ENCODE data around the gene ALPK1.
"Not testable (repeated sequence)": the region's sequence is repeated elsewhere in the genome, so short reads cannot be mapped to it uniquely, and the experiment has no call there.

The ALPK1 gene

DNA sequence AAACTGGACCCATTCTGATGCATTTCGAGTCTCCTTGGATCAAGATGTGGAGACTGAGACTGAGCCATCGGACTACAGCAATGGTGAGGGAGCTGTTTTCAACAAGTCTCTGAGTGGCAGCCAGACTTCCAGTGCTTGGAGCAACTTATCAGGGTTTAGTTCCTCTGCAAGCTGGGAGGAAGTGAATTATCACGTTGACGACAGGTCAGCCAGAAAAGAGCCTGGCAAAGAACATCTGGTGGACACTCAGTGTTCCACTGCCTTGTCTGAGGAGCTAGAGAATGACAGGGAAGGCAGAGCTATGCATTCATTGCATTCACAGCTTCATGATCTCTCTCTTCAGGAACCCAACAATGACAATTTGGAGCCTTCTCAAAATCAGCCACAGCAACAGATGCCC, 134.0 kb downstream of the ALPK1 start:
- Histone ChIP-seq H3K9me3 (replicated peaks in 1 of 2; ENCODE audit: control insufficient read depth in 2 of 2, insufficient read depth in 1 of 2, low read depth in 1 of 2, low read length in 2 of 2) (no peaks in the 10 kb centered on the region), H2BK5ac (ENCODE audit: low read length) (no peak overlapping the region), H3K9ac (ENCODE audit: low read depth, low read length, poor library complexity) (no peak overlapping the region), H2BK12ac (ENCODE audit: low read length) (no peak overlapping the region), H2AFZ (ENCODE audit: low read length) (no peak overlapping the region), H2BK15ac (ENCODE audit: low read length) (no peak overlapping the region), H3K14ac (ENCODE audit: low read length) (no peak overlapping the region), H3K79me1 (ENCODE audit: low read depth, low read length) (no peaks in the 10 kb centered on the region), H3K4ac (ENCODE audit: low read length) (no peak overlapping the region), H3K36me3 (replicated peaks in 1 of 2; ENCODE audit: control insufficient read depth in 2 of 2, insufficient read depth in 2 of 2, low read length in 2 of 2) (no peaks in the 10 kb centered on the region), H3K4me3 (ENCODE audit: low read length in 2 of 2) (no peak overlapping the region), H3K27ac (replicated peaks; ENCODE audit: low read length) (no peak overlapping the region), H3K4me1 (ENCODE audit: control insufficient read depth in 2 of 2, insufficient read depth in 1 of 2, low read depth in 1 of 2, low read length in 2 of 2) (no peaks in the 10 kb centered on the region), H4K91ac (ENCODE audit: low read depth, low read length, poor library complexity) (no peak overlapping the region), H2AK5ac (ENCODE audit: low read depth, low read length) (no peak overlapping the region), H3K23ac (ENCODE audit: low read depth, low read length, poor library complexity) (no peak overlapping the region), H3K4me2 (ENCODE audit: insufficient read depth, low read length, poor library complexity, severe bottlenecking) (no peak overlapping the region), H4K8ac (ENCODE audit: low read depth, low read length) (no peak overlapping the region), H3K18ac (ENCODE audit: low read length) (no peak overlapping the region), H2BK120ac (ENCODE audit: low read depth, low read length) (no peak overlapping the region), H3K27me3 (ENCODE audit: control insufficient read depth in 3 of 3, insufficient read depth in 3 of 3, low read depth in 1 of 3, low read length in 3 of 3) (no peaks in the 10 kb centered on the region)
- WGBS, 2 donors (ENCODE audit: extremely low coverage in 2 of 2, insufficient read length in 2 of 2, insufficient replicate concordance in 1 of 2), result no CpG with 5 or more reads among the region's 4 CpGs
- DNase-seq (ENCODE audit: low spot score), result no peak

DNA sequence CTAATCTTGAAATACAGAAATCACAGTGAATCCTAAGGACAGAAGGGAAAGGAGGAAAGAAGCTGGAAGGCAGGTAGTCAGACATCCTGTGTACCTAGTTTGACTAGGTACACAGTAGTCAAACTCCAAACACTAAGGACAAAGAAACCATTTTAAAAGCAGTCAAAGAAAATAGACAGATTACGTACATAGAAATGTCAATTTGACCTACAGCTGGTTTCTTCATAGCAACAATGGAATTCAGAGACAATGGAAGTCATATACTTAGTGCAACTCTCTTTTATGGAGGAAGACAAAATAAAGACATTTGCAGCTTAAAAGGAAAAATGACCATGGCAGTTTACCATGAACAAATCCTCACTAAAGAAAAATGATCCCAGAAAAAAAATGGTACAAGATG, 139.8 kb downstream of the ALPK1 start:
- WGBS, 2 donors (ENCODE audit: extremely low coverage in 2 of 2, insufficient read length in 2 of 2, insufficient replicate concordance in 1 of 2), result no CpG with 5 or more reads among the region's 1 CpG
- no peak overlapping the region for H2AK5ac ChIP-seq (ENCODE audit: low read depth, low read length)
- no peak for DNase-seq (ENCODE audit: low spot score)
- no peak overlapping the region for H4K91ac ChIP-seq (ENCODE audit: low read depth, low read length, poor library complexity)
- H3K27me3 ChIP-seq (ENCODE audit: control insufficient read depth in 3 of 3, insufficient read depth in 3 of 3, low read depth in 1 of 3, low read length in 3 of 3), result no peaks in the 10 kb centered on the region
- H2BK15ac ChIP-seq (ENCODE audit: low read length), result no peak overlapping the region
- no peak overlapping the region for H3K4me2 ChIP-seq (ENCODE audit: insufficient read depth, low read length, poor library complexity, severe bottlenecking)
- no peak overlapping the region for H3K4me3 ChIP-seq (ENCODE audit: low read length in 2 of 2)
- no peaks in the 10 kb centered on the region for H3K9me3 ChIP-seq (replicated peaks in 1 of 2; ENCODE audit: control insufficient read depth in 2 of 2, insufficient read depth in 1 of 2, low read depth in 1 of 2, low read length in 2 of 2)
- no peak overlapping the region for H3K27ac ChIP-seq (replicated peaks; ENCODE audit: low read length)
- H3K18ac ChIP-seq (ENCODE audit: low read length), result no peak overlapping the region
- no peak overlapping the region for H4K8ac ChIP-seq (ENCODE audit: low read depth, low read length)
- no peak overlapping the region for H2AFZ ChIP-seq (ENCODE audit: low read length)
- no peaks in the 10 kb centered on the region for H3K79me1 ChIP-seq (ENCODE audit: low read depth, low read length)
- no peak overlapping the region for H2BK5ac ChIP-seq (ENCODE audit: low read length)
- no peak overlapping the region for H3K4ac ChIP-seq (ENCODE audit: low read length)
- H2BK120ac ChIP-seq (ENCODE audit: low read depth, low read length), result no peak overlapping the region
- no peak overlapping the region for H3K9ac ChIP-seq (ENCODE audit: low read depth, low read length, poor library complexity)
- H3K23ac ChIP-seq (ENCODE audit: low read depth, low read length, poor library complexity), result no peak overlapping the region
- no peaks in the 10 kb centered on the region for H3K4me1 ChIP-seq (ENCODE audit: control insufficient read depth in 2 of 2, insufficient read depth in 1 of 2, low read depth in 1 of 2, low read length in 2 of 2)
- no peaks in the 10 kb centered on the region for H3K36me3 ChIP-seq (replicated peaks in 1 of 2; ENCODE audit: control insufficient read depth in 2 of 2, insufficient read depth in 2 of 2, low read length in 2 of 2)
- H3K14ac ChIP-seq (ENCODE audit: low read length), result no peak overlapping the region
- no peak overlapping the region for H2BK12ac ChIP-seq (ENCODE audit: low read length)

DNA sequence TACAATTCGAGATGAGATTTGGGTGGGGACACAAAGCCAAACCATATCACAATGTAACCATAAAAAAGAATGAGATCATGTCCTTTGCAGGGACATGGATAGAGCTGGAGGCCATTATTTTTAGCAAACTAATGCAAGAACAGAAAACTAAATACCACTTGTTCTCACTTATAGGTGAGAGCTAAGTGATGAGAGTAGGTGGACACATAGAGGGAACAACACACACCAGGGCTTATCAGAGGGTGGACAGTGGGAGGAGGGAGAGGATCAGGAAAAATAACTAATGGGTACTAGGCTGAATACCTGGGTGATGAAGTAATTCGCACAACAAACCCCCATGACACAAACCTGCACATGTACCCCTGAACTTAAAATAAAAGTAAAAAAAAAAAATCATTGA, 145.1 kb downstream of the ALPK1 start:
- not testable (repeated sequence) for H3K9me3 ChIP-seq (replicated peaks in 1 of 2; ENCODE audit: control insufficient read depth in 2 of 2, insufficient read depth in 1 of 2, low read depth in 1 of 2, low read length in 2 of 2); H2BK12ac ChIP-seq (ENCODE audit: low read length); H2BK120ac ChIP-seq (ENCODE audit: low read depth, low read length); H3K4me3 ChIP-seq (ENCODE audit: low read length in 2 of 2); H3K4ac ChIP-seq (ENCODE audit: low read length); H4K8ac ChIP-seq (ENCODE audit: low read depth, low read length); H3K23ac ChIP-seq (ENCODE audit: low read depth, low read length, poor library complexity); H2BK15ac ChIP-seq (ENCODE audit: low read length); DNase-seq (ENCODE audit: low spot score); H3K27me3 ChIP-seq (ENCODE audit: control insufficient read depth in 3 of 3, insufficient read depth in 3 of 3, low read depth in 1 of 3, low read length in 3 of 3); H3K36me3 ChIP-seq (replicated peaks in 1 of 2; ENCODE audit: control insufficient read depth in 2 of 2, insufficient read depth in 2 of 2, low read length in 2 of 2); H2AK5ac ChIP-seq (ENCODE audit: low read depth, low read length); H3K14ac ChIP-seq (ENCODE audit: low read length); H3K27ac ChIP-seq (replicated peaks; ENCODE audit: low read length); H2AFZ ChIP-seq (ENCODE audit: low read length); H3K4me2 ChIP-seq (ENCODE audit: insufficient read depth, low read length, poor library complexity, severe bottlenecking); H3K18ac ChIP-seq (ENCODE audit: low read length); H4K91ac ChIP-seq (ENCODE audit: low read depth, low read length, poor library complexity); H3K79me1 ChIP-seq (ENCODE audit: low read depth, low read length); H3K4me1 ChIP-seq (ENCODE audit: control insufficient read depth in 2 of 2, insufficient read depth in 1 of 2, low read depth in 1 of 2, low read length in 2 of 2); H2BK5ac ChIP-seq (ENCODE audit: low read length); H3K9ac ChIP-seq (ENCODE audit: low read depth, low read length, poor library complexity)
- WGBS, 2 donors (ENCODE audit: extremely low coverage in 2 of 2, insufficient read length in 2 of 2, insufficient replicate concordance in 1 of 2), result no CpG with 5 or more reads among the region's 2 CpGs

DNA sequence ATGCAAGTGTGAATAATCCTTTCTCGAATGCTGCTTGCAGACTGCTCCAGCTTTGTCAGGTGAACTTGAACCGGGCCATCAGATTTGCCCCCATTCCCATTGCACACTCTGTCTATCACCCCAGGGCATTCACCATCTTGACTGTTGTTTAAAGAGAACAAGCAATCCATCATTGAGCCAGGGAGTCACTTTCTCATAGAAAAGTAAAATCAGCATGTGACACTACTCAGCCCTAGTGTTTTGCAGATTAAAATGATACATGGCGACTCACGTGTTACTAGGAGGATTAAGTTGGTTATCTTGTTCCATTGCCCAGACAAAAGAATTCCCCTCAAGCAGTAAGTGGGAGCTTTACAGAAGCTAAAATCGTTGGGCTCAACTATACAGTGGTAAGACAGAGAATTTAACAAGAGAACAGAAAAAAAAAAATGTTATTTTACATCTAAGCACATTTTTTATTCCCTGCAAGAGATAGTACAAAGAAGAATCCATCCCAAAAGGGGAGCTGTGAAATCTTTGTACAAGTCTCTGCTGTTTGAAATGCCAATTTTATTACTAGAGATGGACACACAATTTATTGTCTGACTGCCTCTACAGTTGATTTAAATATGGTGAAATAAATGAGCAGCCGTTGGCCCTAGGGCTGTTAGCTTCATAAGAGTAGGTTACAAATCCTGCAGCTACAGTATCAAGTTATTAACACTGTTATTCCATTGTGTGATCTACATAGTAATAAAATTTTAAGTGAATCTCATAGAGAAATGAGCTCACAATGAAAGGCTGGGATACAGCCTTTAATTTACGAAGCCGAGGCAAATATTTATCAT, 151.3 kb downstream of the ALPK1 start:
- Histone ChIP-seq H3K4ac (ENCODE audit: low read length) (no peak overlapping the region), H3K4me2 (ENCODE audit: insufficient read depth, low read length, poor library complexity, severe bottlenecking) (no peak overlapping the region), H3K27ac (replicated peaks; ENCODE audit: low read length) (no peak overlapping the region), H3K4me1 (ENCODE audit: control insufficient read depth in 2 of 2, insufficient read depth in 1 of 2, low read depth in 1 of 2, low read length in 2 of 2) (peaks cover 7 to 9% of the 10 kb centered on the region in 2 donors), H2BK15ac (ENCODE audit: low read length) (no peak overlapping the region), H3K9ac (ENCODE audit: low read depth, low read length, poor library complexity) (no peak overlapping the region), H2BK5ac (ENCODE audit: low read length) (no peak overlapping the region), H3K18ac (ENCODE audit: low read length) (no peak overlapping the region), H4K91ac (ENCODE audit: low read depth, low read length, poor library complexity) (no peak overlapping the region), H2BK12ac (ENCODE audit: low read length) (no peak overlapping the region), H3K79me1 (ENCODE audit: low read depth, low read length) (no peaks in the 10 kb centered on the region), H3K36me3 (replicated peaks in 1 of 2; ENCODE audit: control insufficient read depth in 2 of 2, insufficient read depth in 2 of 2, low read length in 2 of 2) (no peaks in the 10 kb centered on the region), H3K23ac (ENCODE audit: low read depth, low read length, poor library complexity) (no peak overlapping the region), H3K14ac (ENCODE audit: low read length) (no peak overlapping the region), H2AK5ac (ENCODE audit: low read depth, low read length) (no peak overlapping the region), H2AFZ (ENCODE audit: low read length) (no peak overlapping the region), H3K27me3 (ENCODE audit: control insufficient read depth in 3 of 3, insufficient read depth in 3 of 3, low read depth in 1 of 3, low read length in 3 of 3) (peaks cover 0 to 9% (median 0%) of the 10 kb centered on the region in 3 experiments), H3K4me3 (ENCODE audit: low read length in 2 of 2) (no peak overlapping the region), H2BK120ac (ENCODE audit: low read depth, low read length) (no peak overlapping the region), H3K9me3 (replicated peaks in 1 of 2; ENCODE audit: control insufficient read depth in 2 of 2, insufficient read depth in 1 of 2, low read depth in 1 of 2, low read length in 2 of 2) (peaks cover 0 to 6% of the 10 kb centered on the region in 2 donors), H4K8ac (ENCODE audit: low read depth, low read length) (no peak overlapping the region)
- DNase-seq (ENCODE audit: low spot score), result no peak
- no CpG with 5 or more reads among the region's 8 CpGs for WGBS, 2 donors (ENCODE audit: extremely low coverage in 2 of 2, insufficient read length in 2 of 2, insufficient replicate concordance in 1 of 2)
